GM18511 (cell line): Measurements from ENCODE around the gene RABGAP1L.
"Not testable (repeated sequence)": the region's sequence is repeated elsewhere in the genome, so short reads cannot be mapped to it uniquely, and the experiment has no call there.

Source experiments
- ATAC-seq: cut with Tn5 transposase; IDR thresholded peaks from one replicate; pipeline ENCODE4 v1.9.1; 2021; ENCODE audit warnings: mild to moderate bottlenecking, moderate library complexity; ENCODE audit not compliant: unreplicated experiment

Gene RABGAP1L

DNA sequence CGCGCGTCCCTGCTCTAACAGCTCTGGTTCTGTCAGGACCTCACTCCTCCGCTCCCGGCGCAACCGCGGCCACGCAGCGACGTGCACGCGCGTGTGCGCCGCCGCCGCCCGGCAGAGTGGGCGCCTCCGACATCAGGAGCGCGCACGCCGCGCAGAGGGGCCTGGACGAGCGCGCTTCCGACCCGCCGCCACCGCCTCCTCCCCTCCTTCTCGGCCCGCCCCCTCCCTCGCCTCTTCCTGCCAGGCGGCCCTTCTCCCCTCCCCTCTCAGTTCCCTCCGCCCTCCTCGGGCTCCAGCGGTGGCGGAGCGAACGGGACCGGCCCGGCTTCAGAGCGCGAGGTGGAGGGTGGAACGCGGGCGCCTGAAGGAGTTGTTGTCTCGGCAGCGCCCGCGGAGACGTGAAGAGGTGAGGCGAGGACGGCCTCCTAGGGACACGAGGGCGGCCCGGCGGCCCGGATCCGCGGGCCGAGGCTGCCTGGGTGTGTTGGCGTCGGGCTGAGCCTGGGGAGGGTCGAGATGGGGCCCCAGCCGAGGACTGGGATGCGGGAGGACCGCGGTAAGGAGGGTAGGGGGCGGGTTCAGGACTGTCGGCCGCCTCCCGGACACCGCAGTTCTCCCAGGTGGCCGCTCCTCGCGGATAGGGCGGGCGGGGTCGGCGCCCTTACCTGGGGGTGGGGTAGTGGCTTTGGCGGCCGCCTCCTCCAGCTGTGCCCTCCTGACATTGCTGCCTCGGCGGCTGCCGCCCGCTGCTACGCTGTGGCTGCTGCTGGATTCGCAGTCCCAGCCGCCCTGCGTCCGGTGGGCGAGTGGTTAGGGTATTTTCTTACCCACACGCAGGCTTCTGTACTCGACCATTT lies at the start of gene RABGAP1L:
Gene RABGAP1L (plus strand): TSS at position 269 of the 857 bp plus-strand sequence.
- peak; percentile 71 for ATAC-seq

DNA sequence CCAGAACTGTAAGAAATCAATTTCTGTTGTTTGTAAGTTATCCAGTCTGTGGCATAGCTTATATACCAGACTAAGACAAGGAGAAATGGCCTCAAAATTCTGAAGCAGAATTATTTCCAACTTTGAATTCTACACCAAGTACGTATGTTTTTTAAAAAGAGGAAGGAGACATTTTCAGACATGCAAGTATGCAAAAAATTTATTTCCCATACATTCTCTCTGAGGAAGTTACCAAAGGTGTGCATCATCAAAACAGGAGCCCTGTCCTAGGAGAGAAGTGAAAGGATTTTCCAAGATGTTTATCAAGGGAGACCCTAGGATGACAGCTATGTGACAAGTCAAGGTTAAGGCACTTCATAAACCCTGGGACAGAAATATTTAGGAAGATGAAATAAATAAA lies 49.3 kb upstream of the RABGAP1L start:
- ATAC-seq, result no peak

GRCh38 chr1:174112489-174113162 lies 46.7 kb upstream of the RABGAP1L start:
- no peak for ATAC-seq

DNA sequence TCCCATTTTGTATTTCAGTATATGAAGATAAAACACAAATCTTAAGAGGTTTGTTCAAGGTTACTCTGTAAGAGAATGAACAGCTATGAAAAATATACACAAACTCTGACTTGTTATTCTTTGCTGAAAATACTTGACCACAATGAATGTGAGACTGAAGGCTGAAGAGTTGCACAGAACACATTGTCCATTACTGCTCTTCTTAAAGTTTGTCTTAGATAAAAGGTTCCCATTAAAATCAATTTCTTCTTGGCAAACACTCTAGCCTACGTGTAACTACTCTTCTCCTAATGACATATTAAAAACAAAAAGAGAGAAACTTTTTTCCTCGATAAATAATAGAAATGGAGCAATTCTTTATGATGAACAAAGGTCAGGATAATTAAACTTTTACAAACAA lies 45.2 kb upstream of the RABGAP1L start:
- ATAC-seq, result no peak

DNA sequence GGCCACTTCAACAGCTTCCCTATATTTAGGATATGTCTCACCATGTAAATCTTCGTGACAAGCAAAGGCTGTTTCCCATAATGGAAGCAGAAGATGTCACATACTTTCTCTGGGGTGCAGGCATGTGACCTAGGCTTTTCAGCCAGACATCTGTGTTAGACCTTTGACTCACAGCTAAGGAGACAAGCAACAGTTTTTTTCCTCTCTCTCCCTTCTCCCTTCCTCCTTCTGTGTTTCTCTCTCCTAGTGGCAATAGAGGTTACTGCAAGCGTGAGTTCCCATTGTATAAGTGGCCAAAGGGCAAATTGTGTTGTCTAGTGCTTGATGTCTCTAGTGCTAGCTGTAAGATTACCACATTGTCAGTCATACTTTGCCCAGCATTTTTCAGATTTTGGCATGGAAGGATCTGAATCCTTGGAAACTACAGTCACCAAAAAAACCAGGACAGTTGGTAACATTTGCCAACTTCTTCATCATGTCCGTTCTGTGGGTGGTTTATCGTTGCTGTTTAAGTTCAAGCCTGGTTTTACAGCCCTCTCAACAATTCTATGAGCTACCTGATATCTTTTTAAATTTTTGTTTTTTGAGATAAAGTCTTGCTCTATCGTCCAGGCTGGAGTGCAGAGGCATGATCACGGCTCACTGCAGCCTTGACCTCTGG lies 44.4 kb upstream of the RABGAP1L start:
- peak; percentile 84 for ATAC-seq

- no peak for ATAC-seq
These were observed 43.3 kb upstream of the RABGAP1L start for GRCh38 chr1:174116042-174116441.

GRCh38 chr1:174118751-174119150 lies 40.6 kb upstream of the RABGAP1L start:
- ATAC-seq, result no peak

DNA sequence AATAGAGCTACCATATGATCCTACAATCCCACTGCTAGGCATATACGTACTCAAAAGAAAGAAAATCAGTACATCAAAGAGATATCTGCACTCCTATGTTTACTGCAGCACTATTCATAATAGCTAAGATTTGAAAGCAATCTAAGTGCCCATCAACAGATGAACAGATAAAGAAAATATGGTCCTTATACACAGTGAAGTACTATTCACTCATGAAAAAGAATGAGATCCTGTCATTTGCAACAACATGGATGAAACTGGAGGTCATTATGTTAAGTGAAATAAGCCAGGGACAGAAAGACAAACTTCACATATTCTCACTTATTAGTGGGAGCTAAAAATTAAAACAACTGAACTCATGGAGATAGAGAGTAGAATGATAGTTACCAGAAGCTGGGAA lies 37.0 kb upstream of the RABGAP1L start:
- ATAC-seq, result not testable (repeated sequence)

DNA sequence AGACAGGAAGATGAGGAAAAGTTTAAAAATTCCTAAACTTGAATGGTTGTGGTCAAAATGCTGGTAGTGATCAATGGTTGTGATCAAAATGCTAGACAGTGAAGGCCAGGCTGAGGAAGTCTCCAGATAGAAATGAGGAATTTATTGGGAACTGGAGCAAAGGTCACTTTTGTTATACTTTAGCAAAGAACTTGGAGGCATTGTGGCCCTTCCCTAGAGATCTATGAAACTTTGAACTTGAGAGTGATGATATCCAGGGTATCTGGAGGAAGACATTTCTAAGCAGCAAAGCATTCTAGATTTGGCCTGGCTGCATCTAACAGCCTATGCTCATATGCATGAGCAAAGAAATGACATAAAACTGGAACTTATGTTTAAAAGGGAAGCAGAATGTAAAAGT lies 35.5 kb upstream of the RABGAP1L start:
- ATAC-seq, result no peak

- ATAC-seq, result not testable (repeated sequence)
These were observed 32.1 kb upstream of the RABGAP1L start for GRCh38 chr1:174127176-174127575.

- ATAC-seq, result no peak
These were observed 28.2 kb upstream of the RABGAP1L start for GRCh38 chr1:174131032-174131638.

DNA sequence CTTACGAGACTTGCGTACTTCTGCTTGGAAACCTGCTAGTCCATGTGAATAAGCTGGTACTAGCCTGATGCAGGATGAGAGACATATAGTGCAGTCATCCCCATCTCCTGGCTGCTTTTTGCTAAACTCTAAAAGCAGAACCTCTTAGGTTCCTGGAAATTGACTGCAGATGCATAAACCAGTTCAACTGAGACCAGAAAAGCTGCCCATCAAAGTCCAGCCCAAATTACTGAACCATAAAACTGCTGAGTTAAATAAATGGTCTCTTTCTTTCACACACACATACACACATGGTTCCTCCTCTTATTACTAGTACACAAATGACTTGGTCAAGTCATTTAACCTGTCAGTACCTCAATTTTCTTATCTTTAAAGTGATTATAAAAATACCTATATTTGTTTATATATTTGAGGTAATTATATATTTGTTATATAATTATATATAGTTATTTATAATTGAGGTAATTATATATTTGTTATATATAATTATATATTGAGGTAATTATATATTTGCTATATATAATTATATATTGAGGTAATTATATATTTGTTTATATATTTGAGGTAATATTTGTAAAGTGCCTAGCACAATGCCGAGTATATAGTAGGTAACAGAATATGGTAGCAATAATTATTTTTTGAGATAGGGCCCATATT lies 25.2 kb upstream of the RABGAP1L start:
- peak; percentile 89 for ATAC-seq

- ATAC-seq, result no peak
These were observed 24.1 kb upstream of the RABGAP1L start for GRCh38 chr1:174135211-174135610.

DNA sequence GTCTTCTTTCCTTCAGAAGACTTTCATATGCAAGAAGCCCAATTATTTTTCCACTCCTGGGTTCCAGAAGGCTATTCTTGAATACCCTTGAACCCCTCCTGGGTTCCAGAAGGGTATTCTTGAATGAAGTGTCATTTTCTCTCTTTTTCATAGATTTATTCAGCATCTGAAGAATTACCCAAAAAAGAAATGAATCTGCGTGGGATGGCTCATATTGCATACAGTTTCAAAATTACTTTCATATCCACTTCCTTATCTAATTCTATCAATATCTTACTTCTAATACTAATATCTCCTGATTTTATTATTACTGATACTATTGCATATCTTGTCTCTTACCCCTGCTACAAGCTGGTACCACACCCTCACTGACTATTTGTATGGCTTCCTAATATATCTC lies 22.6 kb upstream of the RABGAP1L start:
- ATAC-seq, result no peak

GRCh38 chr1:174142836-174143235 lies 16.5 kb upstream of the RABGAP1L start:
- no peak for ATAC-seq

GRCh38 chr1:174143727-174144396 lies 15.5 kb upstream of the RABGAP1L start:
- ATAC-seq, result not testable (repeated sequence)

DNA sequence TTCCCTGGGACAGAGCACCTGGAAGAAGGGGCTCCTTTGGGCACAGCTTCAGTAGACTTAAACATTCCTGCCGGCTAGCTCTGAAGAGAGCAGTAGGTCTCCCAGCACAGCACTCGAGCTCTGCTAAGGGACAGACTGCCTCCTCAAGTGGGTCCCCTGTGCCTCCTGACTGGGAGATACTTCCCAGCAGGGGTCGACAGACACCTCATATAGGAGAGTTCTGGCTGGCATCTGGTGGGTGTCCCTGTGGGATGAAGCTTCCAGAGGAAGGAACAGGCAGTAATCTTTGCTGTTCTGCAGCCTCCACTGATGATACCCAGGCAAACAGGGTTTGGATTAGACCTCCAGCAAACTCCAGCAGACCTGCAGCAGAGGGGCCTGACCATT lies 14.9 kb upstream of the RABGAP1L start:
- ATAC-seq, result not testable (repeated sequence)

- no peak for ATAC-seq
These were observed 10.1 kb upstream of the RABGAP1L start for GRCh38 chr1:174149216-174149615.

DNA sequence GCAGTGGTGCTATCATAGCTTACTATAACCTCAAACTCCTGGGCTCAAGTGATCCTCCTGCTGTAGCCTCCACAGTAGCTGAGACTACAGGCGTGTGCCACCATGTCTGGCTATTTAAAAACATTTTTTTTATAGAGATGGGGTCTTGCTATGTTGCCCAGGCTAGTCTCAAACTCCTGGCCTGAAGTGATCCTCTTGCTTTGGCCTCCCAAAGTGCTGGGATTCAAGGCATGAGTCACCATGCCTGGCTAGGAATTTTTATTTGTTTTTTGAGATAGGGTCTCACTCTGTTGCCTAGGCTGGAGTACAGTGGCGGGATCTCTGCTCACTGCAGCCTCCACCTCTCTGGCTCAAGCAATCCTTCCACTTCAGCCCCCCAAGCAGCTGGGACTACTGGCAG lies 8.8 kb upstream of the RABGAP1L start:
- ATAC-seq, result no peak

DNA sequence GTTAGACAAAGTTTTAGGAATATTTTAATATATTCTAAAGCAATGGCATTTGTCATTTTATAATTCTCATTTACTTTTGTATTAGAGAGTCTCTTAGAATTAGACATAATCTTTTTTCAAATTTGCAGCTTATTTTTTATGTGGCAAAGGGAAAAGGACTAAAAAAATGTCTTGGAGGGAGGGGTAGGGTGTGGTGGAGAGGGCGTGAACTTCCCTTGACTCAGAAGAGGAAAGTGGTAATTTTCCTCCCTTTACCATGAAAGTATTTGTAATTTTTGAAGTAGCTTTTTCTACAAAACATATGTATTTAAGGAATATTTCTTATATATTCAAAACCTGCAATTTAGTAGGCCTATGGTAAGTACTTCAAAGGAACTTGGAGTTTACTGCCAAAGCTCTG lies 6.9 kb upstream of the RABGAP1L start:
- no peak for ATAC-seq
